NCI-H345 treated with DMSO at 0.1 percent for 48 hours (cell line): ENCODE data around the gene AMFR.

Experiments used
- DNase-seq: peaks from one replicate; lab custom pipeline; 2025; ENCODE audit not compliant: unreplicated experiment; lab: John Stamatoyannopoulos, UW

The AMFR gene

GRCh38 chr16:56314244-56314850 lies 111.0 kb downstream of the AMFR start:
- DNase-seq, result no peak

GRCh38 chr16:56312556-56312955 lies 112.8 kb downstream of the AMFR start:
- no peak for DNase-seq

- DNase-seq, result no peak
Observed at GRCh38 chr16:56312028-56312300, 113.4 kb downstream of the AMFR start.
